HCT116 (cell line): Measurements from ENCODE around the gene NXPH1. TPM values are rescaled to one million over a fixed set of nuclear protein-coding genes. Genes with fewer than 3 reads are reported as not detected.

Experiments
- ATAC-seq: fragments of 200-7000 bp; cut with Tn5 transposase; 2 replicates; pipeline ENCODE4 v1.9.1; 2020; ENCODE audit warnings: mild to moderate bottlenecking, moderate library complexity
- BruUV-seq: library from RNA; stranded (reverse); fragments of 400-500 nt; replicated peaks from 2 replicates; lab custom pipeline; 2021; lab: Mats Ljungman, UMichigan
- CTCF ChIA-PET: fragments of 300-600 bp; sonication (Branson Sonifier 250); formaldehyde crosslinking; loops from one replicate; lab custom pipeline; 2021; ENCODE audit warnings: antibody characterized with exemption; lab: Charles Lee
- POLR2A ChIA-PET: fragments of 300-600, 350-600 bp; sonication (Branson Sonifier 250); formaldehyde crosslinking; loops from one replicate; lab custom pipeline; 2021; ENCODE audit warnings: antibody characterized with exemption; lab: Charles Lee
- RAD21 ChIA-PET, 2 experiments: fragments of 300-600 bp; sonication (Branson Sonifier 250); formaldehyde crosslinking; loops; one replicate each; lab custom pipeline; 2023; ENCODE audit warnings: low total read pairs in 2 of 2; ENCODE audit not compliant: uncharacterized antibody in 2 of 2, unreplicated experiment in 2 of 2, low non-redundant PET in 1 of 2; lab: Charles Lee
- DNase-seq: peaks from one replicate; pipeline ENCODE4 v3.0.0-alpha.2; 2010; ENCODE audit warnings: low read depth, low spot score
- H2AFZ ChIP-seq: fragments of 200-600 bp; shearing (Covaris generic), sonication (generic); 2 replicates; pipeline ENCODE4 v1.6.1; 2017; ENCODE audit warnings: low read depth, mixed run types, mixed read lengths, antibody characterized with exemption, low read length; ENCODE audit not compliant: poor library complexity, severe bottlenecking
- H3K27ac ChIP-seq: 2 replicates; pipeline ENCODE4 v1.5.1; 2012; ENCODE audit warnings: low read depth, low read length
- H3K27me3 ChIP-seq: fragments of 200-600 bp; sonication (generic); 2 replicates; pipeline ENCODE4 v1.6.1; 2016; ENCODE audit warnings: mixed run types, low read length, mixed read lengths; ENCODE audit not compliant: insufficient read depth
- H3K36me3 ChIP-seq, 2 experiments: fragments of 200-500 bp in 1 of 2; fragments of 200-600 bp in 1 of 2; sonication (Bioruptor generic) in 1 of 2; sonication (generic) in 1 of 2; 2 replicates each; pipeline versions ENCODE4 v1.5.1 to v1.6.1; 2014 to 2016; ENCODE audit warnings: low read length in 2 of 2, inconsistent platforms in 1 of 2, mixed read lengths in 1 of 2, mixed run types in 1 of 2; ENCODE audit not compliant: insufficient read depth in 2 of 2, control insufficient read depth in 1 of 2
- H3K4me1 ChIP-seq, 2 experiments: fragments of 200-600 bp in 1 of 2; sonication (generic) in 1 of 2; 2 replicates each; pipeline versions ENCODE4 v1.5.1 to v1.6.1; 2012 to 2017; ENCODE audit warnings: low read length in 2 of 2, inconsistent platforms in 1 of 2, mild to moderate bottlenecking in 1 of 2, mixed read lengths in 1 of 2, mixed run types in 1 of 2, moderate library complexity in 1 of 2; ENCODE audit not compliant: insufficient read depth in 2 of 2, control insufficient read depth in 1 of 2
- H3K4me2 ChIP-seq: fragments of 200-600 bp; sonication (generic); 2 replicates; pipeline ENCODE4 v1.6.1; 2017; ENCODE audit warnings: mixed run types, low read length, mixed read lengths
- H3K4me3 ChIP-seq, 2 experiments: fragments of 200-600 bp in 1 of 2; sonication (generic) in 1 of 2; replicated peaks in 1 of 2; 2 replicates each; pipeline ENCODE4 v1.5.1; 2011 to 2016; ENCODE audit warnings: low read length in 2 of 2, control low read depth in 1 of 2, low read depth in 1 of 2, mild to moderate bottlenecking in 1 of 2, mixed read lengths in 1 of 2, mixed run types in 1 of 2
- H3K79me2 ChIP-seq: fragments of 200-600 bp; sonication (generic); 2 replicates; pipeline ENCODE4 v1.6.1; 2017; ENCODE audit warnings: mild to moderate bottlenecking, mixed run types, low read length, moderate library complexity, mixed read lengths; ENCODE audit not compliant: insufficient read depth
- H3K9ac ChIP-seq: fragments of 200-600 bp; sonication (generic); 2 replicates; pipeline ENCODE4 v1.6.1; 2016; ENCODE audit warnings: low read length, mixed read lengths
- H3K9me2 ChIP-seq: fragments of 200-600 bp; sonication (generic), shearing (Covaris generic); 2 replicates; pipeline ENCODE4 v1.6.1; 2017; ENCODE audit warnings: mixed run types, mild to moderate bottlenecking, moderate library complexity; ENCODE audit not compliant: insufficient read depth
- H3K9me3 ChIP-seq, 2 experiments: fragments of 200-500 bp in 1 of 2; fragments of 200-600 bp in 1 of 2; sonication (Bioruptor generic) in 1 of 2; sonication (generic) in 1 of 2; 2 replicates each; pipeline ENCODE4 v1.6.1; 2014 to 2017; ENCODE audit warnings: low read length in 2 of 2, mixed read lengths in 2 of 2, inconsistent platforms in 1 of 2, low read depth in 1 of 2, mild to moderate bottlenecking in 1 of 2, mixed run types in 1 of 2, moderate library complexity in 1 of 2; ENCODE audit not compliant: control insufficient read depth in 1 of 2, insufficient read depth in 1 of 2
- H4K20me1 ChIP-seq: fragments of 200-600 bp; sonication (generic), shearing (Covaris generic); 2 replicates; pipeline ENCODE4 v1.6.1; 2017; ENCODE audit warnings: mixed run types, mild to moderate bottlenecking, moderate library complexity; ENCODE audit not compliant: insufficient read depth
- CBX3 ChIP-seq: IDR thresholded peaks from 2 replicates; pipeline ENCODE4 v1.6.1; 2012; ENCODE audit warnings: low read depth
- CEBPB ChIP-seq: IDR thresholded peaks from 2 replicates; pipeline ENCODE4 v1.6.1; 2012; ENCODE audit warnings: low read depth
- EGR1 ChIP-seq: IDR thresholded peaks from 2 replicates; pipeline ENCODE4 v1.6.1; 2012; ENCODE audit warnings: low read depth
- ELF1 ChIP-seq: IDR thresholded peaks from 2 replicates; pipeline ENCODE4 v1.6.1; 2012; ENCODE audit warnings: low read depth, borderline replicate concordance
- EZH2phosphoT487 ChIP-seq: fragments of 200-600 bp; IDR thresholded peaks from 2 replicates; pipeline ENCODE4 v1.6.1; 2018; ENCODE audit warnings: antibody characterized with exemption, borderline replicate concordance
- FOSL1 ChIP-seq: IDR thresholded peaks from 2 replicates; pipeline ENCODE4 v1.6.1; 2012; ENCODE audit warnings: low read depth
- SP1 ChIP-seq: IDR thresholded peaks from 2 replicates; pipeline ENCODE4 v1.6.1; 2012; ENCODE audit warnings: low read depth
- ZFX ChIP-seq: fragments of 450-650 bp; IDR thresholded peaks from 2 replicates; pipeline ENCODE4 v1.6.1; 2017
- ZNF274 ChIP-seq: fragments of 200-500 bp; sonication (Bioruptor generic); IDR thresholded peaks from 2 replicates; pipeline ENCODE4 v1.6.1; 2014; ENCODE audit warnings: mild to moderate bottlenecking, low read depth, low read length, inconsistent platforms
- intact Hi-C: fragments of 100-400 bp; cut with micrococcal nuclease; formaldehyde crosslinking; loops from 2 replicates; pipeline ENCODE4 v1.10.0; 2022
- total RNA-seq: library from RNA; stranded (reverse); gene quantifications from one replicate; pipeline ENCODE4 v1.2.1, GENCODE V29; 2021; ENCODE audit not compliant: unreplicated experiment
- TF ChIP-seq, protein P1 (sequence below): IDR thresholded peaks from 2 replicates; pipeline ENCODE4 v1.6.1; 2012

The NXPH1 gene
- total RNA-seq, 1 experiment from 2014 or later = 0.17 TPM

DNA sequence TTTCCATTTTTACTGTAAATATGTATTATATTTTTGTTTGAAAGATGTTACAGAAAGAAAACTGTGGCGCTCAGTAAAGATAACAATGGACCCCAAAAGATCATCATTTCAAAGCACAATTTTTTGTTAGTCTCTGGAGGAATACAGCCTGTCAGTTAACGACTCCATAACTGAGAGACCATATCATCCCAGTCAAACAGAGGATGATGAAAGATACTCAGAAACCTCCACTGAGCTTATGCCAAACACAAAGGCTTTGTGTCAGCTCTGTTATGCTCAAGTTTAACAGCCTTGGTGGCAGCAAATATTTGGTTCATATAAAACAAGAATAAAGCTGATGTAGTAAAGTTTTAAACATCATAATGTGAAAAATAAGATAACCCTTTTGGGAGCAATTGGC is 345.1 kb downstream of the NXPH1 start:
- Histone ChIP-seq H3K9me3 (peaks cover 5 to 7% of the 10 kb centered on the region in 2 experiments; a peak in 1 of 4 replicates), H4K20me1 (no peaks in the 10 kb centered on the region), H3K27me3 (no peaks in the 10 kb centered on the region), H3K4me1 (no peaks in the 10 kb centered on the region), H3K9ac (no peak overlapping the region), H2AFZ (no peak overlapping the region), H3K79me2 (no peaks in the 10 kb centered on the region), H3K36me3 (no peaks in the 10 kb centered on the region)
- POLR2A ChIA-PET = no interaction called here
- no peak for ATAC-seq
- no peak for TF ChIP-seq CBX3
- no peak for TF ChIP-seq ZFX
- no peak for TF ChIP-seq FOSL1
- no peak for TF ChIP-seq CEBPB
- TF ChIP-seq ZNF274 = no peak
- no peak for TF ChIP-seq SP1
- TF ChIP-seq, protein P1, sequence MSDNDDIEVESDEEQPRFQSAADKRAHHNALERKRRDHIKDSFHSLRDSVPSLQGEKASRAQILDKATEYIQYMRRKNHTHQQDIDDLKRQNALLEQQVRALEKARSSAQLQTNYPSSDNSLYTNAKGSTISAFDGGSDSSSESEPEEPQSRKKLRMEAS = no peak
- no peak for TF ChIP-seq EZH2phosphoT487
- TF ChIP-seq EGR1 = no peak
- TF ChIP-seq ELF1 = no peak
- TF ChIP-seq, all 23 proteins: peak for 0
- intact Hi-C loops = no loop called here
- Histone ChIP-seq H3K9me2 (no peaks in the 10 kb centered on the region), H3K4me3 (no peak overlapping the region), H3K4me2 (no peak overlapping the region), H3K27ac (no peak overlapping the region)
- RAD21 ChIA-PET = no interaction called here
- DNase-seq = no peak
- CTCF ChIA-PET = no interaction called here
- BruUV-seq = no TSS peak

DNA sequence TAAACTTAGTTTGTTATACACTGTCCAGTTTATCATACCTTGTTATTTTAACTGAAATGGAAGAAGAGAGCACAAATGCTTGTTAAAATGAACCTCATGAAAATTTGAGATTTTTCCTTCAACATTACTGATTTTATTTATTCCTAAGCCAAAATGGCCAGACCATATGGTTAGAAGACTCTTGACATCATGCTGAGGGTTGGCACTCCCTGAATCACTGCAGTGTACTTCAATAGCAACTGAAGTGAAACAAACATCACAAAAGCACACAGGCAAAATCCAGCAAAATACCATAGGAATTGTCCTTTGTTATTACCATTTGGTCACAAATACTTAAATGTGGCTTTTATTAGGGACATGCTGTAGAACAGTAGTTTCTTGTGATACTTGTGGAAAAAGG is 347.8 kb downstream of the NXPH1 start:
- intact Hi-C loops = no loop called here

More for the DNA sequence above, 347.8 kb downstream of the NXPH1 start:
- no peak for TF ChIP-seq ZFX
- TF ChIP-seq, all 23 proteins: peak for 0
- Histone ChIP-seq H3K36me3 (no peaks in the 10 kb centered on the region), H3K79me2 (no peaks in the 10 kb centered on the region), H3K4me3 (no peak overlapping the region), H3K4me2 (no peak overlapping the region), H3K4me1 (no peaks in the 10 kb centered on the region), H3K9me2 (no peaks in the 10 kb centered on the region), H3K27me3 (no peaks in the 10 kb centered on the region), H3K9ac (no peak overlapping the region), H4K20me1 (no peaks in the 10 kb centered on the region), H3K9me3 (0 out of 4 replicates have a peak, but pooled peaks cover 0 to 3% of the 10 kb centered on the region in 2 experiments), H3K27ac (no peak overlapping the region), H2AFZ (no peak overlapping the region)
- ChIA-PET CTCF (no interaction called here), POLR2A (no interaction called here), RAD21 (no interaction called here)
- no peak for ATAC-seq
- no TSS peak for BruUV-seq
- DNase-seq = no peak
